ENCODE data around the gene ACBD6.
"Not testable (repeated sequence)": the region's sequence is repeated elsewhere in the genome, so short reads cannot be mapped to it uniquely, and the experiment has no call there.

Gene ACBD6

GRCh38 chr1:180488661-180489060, 13.7 kb downstream of the ACBD6 start:
- no peak for DNase-seq (ENCODE audit: low read depth, low spot score)

- no peak for DNase-seq (ENCODE audit: low read depth, low spot score)
These were observed 16.3 kb downstream of the ACBD6 start for GRCh38 chr1:180486092-180486491.

GRCh38 chr1:180484490-180484889, 17.9 kb downstream of the ACBD6 start:
- no peak for DNase-seq (ENCODE audit: low read depth, low spot score)

- DNase-seq (ENCODE audit: low read depth, low spot score), result no peak
These were observed 19.7 kb downstream of the ACBD6 start for GRCh38 chr1:180482425-180483275.

- DNase-seq (ENCODE audit: low read depth, low spot score), result no peak
These were observed 32.3 kb downstream of the ACBD6 start for GRCh38 chr1:180470031-180470430.

GRCh38 chr1:180468311-180468710, 34.1 kb downstream of the ACBD6 start:
- DNase-seq (ENCODE audit: low read depth, low spot score), result no peak

- DNase-seq (ENCODE audit: low read depth, low spot score), result no peak
These were observed 40.3 kb downstream of the ACBD6 start for GRCh38 chr1:180462102-180462501.

GRCh38 chr1:180461682-180462081, 40.7 kb downstream of the ACBD6 start:
- DNase-seq (ENCODE audit: low read depth, low spot score), result not testable (repeated sequence)

GRCh38 chr1:180458807-180459206, 43.6 kb downstream of the ACBD6 start:
- no peak for DNase-seq (ENCODE audit: low read depth, low spot score)

GRCh38 chr1:180456191-180456590, 46.2 kb downstream of the ACBD6 start:
- DNase-seq (ENCODE audit: low read depth, low spot score), result no peak

- no peak for DNase-seq (ENCODE audit: low read depth, low spot score)
These were observed 50.9 kb downstream of the ACBD6 start for GRCh38 chr1:180451504-180451903.

GRCh38 chr1:180444522-180444921, 57.9 kb downstream of the ACBD6 start:
- DNase-seq (ENCODE audit: low read depth, low spot score), result no peak

GRCh38 chr1:180440335-180440734, 62.0 kb downstream of the ACBD6 start:
- DNase-seq (ENCODE audit: low read depth, low spot score), result no peak

- no peak for DNase-seq (ENCODE audit: low read depth, low spot score)
These were observed 66.8 kb downstream of the ACBD6 start for GRCh38 chr1:180435566-180435965.

- DNase-seq (ENCODE audit: low read depth, low spot score), result no peak
These were observed 68.5 kb downstream of the ACBD6 start for GRCh38 chr1:180433873-180434272.

GRCh38 chr1:180431683-180432082, 70.7 kb downstream of the ACBD6 start:
- DNase-seq (ENCODE audit: low read depth, low spot score), result no peak

GRCh38 chr1:180428782-180429695, 73.3 kb downstream of the ACBD6 start:
- no peak for DNase-seq (ENCODE audit: low read depth, low spot score)

- no peak for DNase-seq (ENCODE audit: low read depth, low spot score)
These were observed 76.4 kb downstream of the ACBD6 start for GRCh38 chr1:180425952-180426351.

GRCh38 chr1:180424848-180425457, 77.4 kb downstream of the ACBD6 start:
- DNase-seq (ENCODE audit: low read depth, low spot score), result no peak

GRCh38 chr1:180421614-180422013, 80.8 kb downstream of the ACBD6 start:
- no peak for DNase-seq (ENCODE audit: low read depth, low spot score)

GRCh38 chr1:180421145-180421544, 81.2 kb downstream of the ACBD6 start:
- DNase-seq (ENCODE audit: low read depth, low spot score), result not testable (repeated sequence)

- DNase-seq (ENCODE audit: low read depth, low spot score), result no peak
These were observed 86.3 kb downstream of the ACBD6 start for GRCh38 chr1:180415985-180416633.
